Measurements from ENCODE around the gene CEPT1.

DNA sequence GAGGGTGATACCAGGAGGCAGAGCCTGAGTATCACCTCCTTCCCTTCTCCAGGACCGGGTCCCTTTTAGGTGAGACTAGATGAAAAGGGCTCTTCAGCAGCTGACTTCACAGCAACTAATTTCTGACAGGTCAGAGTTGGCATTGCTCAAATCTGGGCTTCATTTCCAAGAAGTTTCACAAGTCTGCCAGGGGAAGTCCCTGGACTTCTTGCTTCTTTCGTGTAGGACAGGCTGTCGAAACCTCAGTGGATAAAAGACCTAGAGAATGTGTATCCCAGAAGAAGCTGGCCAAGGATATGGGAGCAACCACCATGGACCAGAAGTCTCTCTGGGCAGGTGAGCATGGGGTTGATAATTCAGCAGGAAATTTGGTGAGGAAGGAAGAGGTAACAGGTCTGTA is 87.4 kb downstream of the CEPT1 start, which contains the start of gene CHI3L2:
- TF ChIP-seq, protein P1, sequence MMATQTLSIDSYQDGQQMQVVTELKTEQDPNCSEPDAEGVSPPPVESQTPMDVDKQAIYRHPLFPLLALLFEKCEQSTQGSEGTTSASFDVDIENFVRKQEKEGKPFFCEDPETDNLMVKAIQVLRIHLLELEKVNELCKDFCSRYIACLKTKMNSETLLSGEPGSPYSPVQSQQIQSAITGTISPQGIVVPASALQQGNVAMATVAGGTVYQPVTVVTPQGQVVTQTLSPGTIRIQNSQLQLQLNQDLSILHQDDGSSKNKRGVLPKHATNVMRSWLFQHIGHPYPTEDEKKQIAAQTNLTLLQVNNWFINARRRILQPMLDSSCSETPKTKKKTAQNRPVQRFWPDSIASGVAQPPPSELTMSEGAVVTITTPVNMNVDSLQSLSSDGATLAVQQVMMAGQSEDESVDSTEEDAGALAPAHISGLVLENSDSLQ (IDR thresholded peaks at IDR 0.05) = no peak
- TF ChIP-seq BHLHE40 (IDR thresholded peaks at IDR 0.05; ENCODE audit: borderline replicate concordance) (no peak), ARNT (IDR thresholded peaks at IDR 0.05) (no peak), FOXM1 (IDR thresholded peaks at IDR 0.05; ENCODE audit: borderline replicate concordance) (no peak), NFRKB (IDR thresholded peaks at IDR 0.05) (no peak), SP1 (IDR thresholded peaks at IDR 0.05) (no peak)
